Occipital lobe (tissue), 2 donors: ENCODE data around the gene CYP2D6. TPM values are rescaled to one million over a fixed set of nuclear protein-coding genes. Genes with fewer than 3 reads are reported as not detected.

Experiments
- DNase-seq: peaks from one replicate; lab custom pipeline; 2025; lab: John Stamatoyannopoulos, UW
- total RNA-seq: library from RNA; depleted of rRNA; stranded (reverse); fragments of >200 nt; gene quantifications from one replicate; pipeline ENCODE4 v1.2.3, GENCODE V29; 2014

CYP2D6 gene
- total RNA-seq, 1 donor from 2014 or later = 1.7 TPM

GRCh38 chr22:42084874-42085273, 45.7 kb downstream of the CYP2D6 start:
- DNase-seq = no peak

GRCh38 chr22:42083119-42083518, 47.5 kb downstream of the CYP2D6 start:
- no peak for DNase-seq

DNA sequence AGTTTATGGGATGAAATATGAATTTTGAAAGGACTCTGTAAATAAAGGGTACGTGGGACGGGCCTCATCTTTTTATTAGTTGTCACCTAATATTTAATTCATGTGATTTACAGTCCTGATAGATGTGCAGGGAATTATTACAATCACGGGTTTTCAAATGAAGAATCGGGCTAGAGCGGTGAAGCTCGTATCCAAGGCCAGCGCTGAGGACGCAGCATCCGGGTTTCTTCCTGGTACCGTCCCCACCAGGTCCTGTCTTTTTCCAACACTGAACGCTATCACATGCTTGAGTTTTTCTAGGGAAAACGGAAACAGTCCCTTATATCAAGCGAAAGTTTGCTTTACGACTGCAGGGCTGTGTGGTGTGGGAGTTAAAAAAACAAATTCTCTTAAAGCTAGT, 50.3 kb downstream of the CYP2D6 start:
- DNase-seq = peak; percentile 7

- peak; percentile 99 for DNase-seq
Observed at GRCh38 chr22:42079319-42080251, 51.0 kb downstream of the CYP2D6 start, which contains the start of gene SMDT1. Gene SMDT1 (plus strand): TSS chr22:42079700. CDS start chr22:42079769, 69 bp downstream.

GRCh38 chr22:42078469-42079318, 51.9 kb downstream of the CYP2D6 start:
- DNase-seq = no peak

- no peak for DNase-seq
Observed at GRCh38 chr22:42077486-42078125, 53.0 kb downstream of the CYP2D6 start.

GRCh38 chr22:42076764-42077485, 53.7 kb downstream of the CYP2D6 start:
- no peak for DNase-seq

Other genes with a start within 250 kb of the CYP2D6 start
- gene SHISA8, start 215.7 kb downstream of the CYP2D6 start, total RNA-seq = not detected
- gene TNFRSF13C, start 204.0 kb downstream of the CYP2D6 start, total RNA-seq = 0.31 TPM
- 1.6 TPM for gene CENPM, start 183.7 kb downstream of the CYP2D6 start, total RNA-seq
- gene SEPTIN3, start 161.4 kb downstream of the CYP2D6 start, total RNA-seq = 130 TPM
- gene WBP2NL, start 132.0 kb downstream of the CYP2D6 start, total RNA-seq = 4.5 TPM
- 10.0 TPM for gene NAGA, start 60.0 kb downstream of the CYP2D6 start, total RNA-seq
- gene PHETA2, start 56.6 kb downstream of the CYP2D6 start, total RNA-seq = 3.0 TPM
- 15.9 TPM for gene SMDT1, start 51.1 kb downstream of the CYP2D6 start, total RNA-seq
- 34.3 TPM for gene NDUFA6, start 40.0 kb downstream of the CYP2D6 start, total RNA-seq
- 60.7 TPM for gene TCF20, start 139.8 kb upstream of the CYP2D6 start, total RNA-seq